ENCODE results near the gene VPS33B.

VPS33B gene

GRCh38 chr15:90954712-90955623 is 67.4 kb downstream of the VPS33B start, which contains the start of gene RCCD1 (continued):
- peak; percentile 54 for TF ChIP-seq ZNF843 (tag by site-specific recombination; IDR thresholded peaks at IDR 0.05)
- TF ChIP-seq ELK4 (IDR thresholded peaks at IDR 0.05; ENCODE audit: borderline replicate concordance, low read depth, low read length): no peak
- peak; percentile 95 for TF ChIP-seq SP2 (tag by site-specific recombination; IDR thresholded peaks at IDR 0.05)
- TF ChIP-seq ZNF416 (tag by site-specific recombination; IDR thresholded peaks at IDR 0.05): no peak
- 0 out of 2 replicates have a peak, but pooled peaks have one; percentile 12 for TF ChIP-seq YY2 (tag by site-specific recombination; IDR thresholded peaks at IDR 0.05)
- peak; percentile 46; the same call in 1 of the 2 replicates for TF ChIP-seq ZNF280D (tag by site-specific recombination; IDR thresholded peaks at IDR 0.05)
- TF ChIP-seq PRDM2 (tag by site-specific recombination; IDR thresholded peaks at IDR 0.05; ENCODE audit: borderline replicate concordance): no peak
- no peak; the same call in 1 of the 2 replicates for TF ChIP-seq ZNF423 (tag by site-specific recombination; IDR thresholded peaks at IDR 0.05)
- peak; percentile 35 for TF ChIP-seq ZIC2 (tag by site-specific recombination; IDR thresholded peaks at IDR 0.05)
- no peak for TF ChIP-seq ZNF529 (tag by site-specific recombination; IDR thresholded peaks at IDR 0.05; ENCODE audit: insufficient replicate concordance)
- no peak for TF ChIP-seq ZNF426 (tag by site-specific recombination; IDR thresholded peaks at IDR 0.05)
- peak; percentile 86 for TF ChIP-seq ZNF2 (tag by site-specific recombination; IDR thresholded peaks at IDR 0.05)
- no peak for TF ChIP-seq ZNF133 (tag by site-specific recombination; IDR thresholded peaks at IDR 0.05)
- no peak; the same call in 1 of the 2 replicates for TF ChIP-seq ZSCAN4 (tag by site-specific recombination; IDR thresholded peaks at IDR 0.05)
- TF ChIP-seq ZNF132 (tag by site-specific recombination; IDR thresholded peaks at IDR 0.05; ENCODE audit: borderline replicate concordance): no peak
- peak; percentile 91 for TF ChIP-seq ZBTB10 (tag by site-specific recombination; IDR thresholded peaks at IDR 0.05)
- peak; percentile 30; the same call in 1 of the 2 replicates for TF ChIP-seq ZNF391 (tag by site-specific recombination; IDR thresholded peaks at IDR 0.05; ENCODE audit: borderline replicate concordance, low read depth)
- no peak for TF ChIP-seq ZNF155 (tag by site-specific recombination; IDR thresholded peaks at IDR 0.05)
- TF ChIP-seq TRIM28 (IDR thresholded peaks at IDR 0.05; ENCODE audit: borderline replicate concordance, low read length): no peak; the same call in 1 of the 2 replicates
- peak; percentile 85; the same call in 1 of the 2 replicates for TF ChIP-seq ZNF24 (tag by site-specific recombination; IDR thresholded peaks at IDR 0.05)
- no peak for TF ChIP-seq ZNF362 (tag by site-specific recombination; IDR thresholded peaks at IDR 0.05)
- TF ChIP-seq ZNF701 (tag by site-specific recombination; IDR thresholded peaks at IDR 0.05): no peak
